ENCODE data around the gene FMN2. TPM values are rescaled to one million over a fixed set of nuclear protein-coding genes. Genes with fewer than 3 reads are reported as not detected.

FMN2 gene
- total and polyA plus RNA-seq, 2 experiments from 2014 or later = 0.97 TPM; not detected in 1

- peak overlapping the region; percentile 28 for H3K4me3 ChIP-seq
- H3K4me2 ChIP-seq = peak overlapping the region; percentile 89
- H3K27ac ChIP-seq = no peak overlapping the region
- no peaks in the 10 kb centered on the region for H3K9me3 ChIP-seq (ENCODE audit: low read depth)
- no peaks in the 10 kb centered on the region for H3K9me2 ChIP-seq (replicated peaks; ENCODE audit: insufficient read depth)
- H2AFZ ChIP-seq = peak overlapping the region; percentile 56
- peaks cover 21% of the 10 kb centered on the region for H3K4me1 ChIP-seq (ENCODE audit: insufficient read depth)
- peak; percentile 11 for DNase-seq (ENCODE audit: low spot score)
- H3K79me2 ChIP-seq = no peaks in the 10 kb centered on the region
- peaks cover 81% of the 10 kb centered on the region for H3K27me3 ChIP-seq
- no peaks in the 10 kb centered on the region for H4K20me1 ChIP-seq (ENCODE audit: insufficient read depth, poor library complexity, severe bottlenecking)
- TF ChIP-seq EZH2 (IDR thresholded peaks at IDR 0.05; ENCODE audit: borderline replicate concordance) (peak; percentile 76), EZH2phosphoT487 (IDR thresholded peaks at IDR 0.05; ENCODE audit: low read depth, severe bottlenecking, unreplicated experiment) (no peak)
- 3% methylated on average over 52 of the region's 65 CpGs for WGBS (ENCODE audit: low lambda C conversion rate, missing lambda C conversion rate)
- no peaks in the 10 kb centered on the region for H3K36me3 ChIP-seq (replicated peaks; ENCODE audit: insufficient read depth, low read depth)
Observed at GRCh38 chr1:240093120-240093961, 1.7 kb downstream of the FMN2 start.

- Histone ChIP-seq H3K36me3 (replicated peaks; ENCODE audit: insufficient read depth, low read depth) (no peaks in the 10 kb centered on the region), H3K4me2 (no peak overlapping the region), H2AFZ (no peak overlapping the region), H3K79me2 (no peaks in the 10 kb centered on the region), H4K20me1 (ENCODE audit: insufficient read depth, poor library complexity, severe bottlenecking) (no peaks in the 10 kb centered on the region), H3K9me3 (ENCODE audit: low read depth) (no peaks in the 10 kb centered on the region), H3K9me2 (replicated peaks; ENCODE audit: insufficient read depth) (no peaks in the 10 kb centered on the region), H3K27me3 (peaks cover 75% of the 10 kb centered on the region), H3K4me1 (ENCODE audit: insufficient read depth) (peaks cover 21% of the 10 kb centered on the region), H3K4me3 (no peak overlapping the region), H3K27ac (no peak overlapping the region)
- DNase-seq (ENCODE audit: low spot score) = no peak
- 92% methylated on average over 14 of the region's 14 CpGs for WGBS (ENCODE audit: low lambda C conversion rate, missing lambda C conversion rate)
- TF ChIP-seq EZH2 (IDR thresholded peaks at IDR 0.05; ENCODE audit: borderline replicate concordance) (no peak), EZH2phosphoT487 (IDR thresholded peaks at IDR 0.05; ENCODE audit: low read depth, severe bottlenecking, unreplicated experiment) (no peak), CTCF (IDR thresholded peaks at IDR 0.05; ENCODE audit: poor library complexity) (no peak)
Observed at GRCh38 chr1:240094041-240094722, 2.5 kb downstream of the FMN2 start.

- peaks cover 63% of the 10 kb centered on the region for H3K27me3 ChIP-seq
- no peaks in the 10 kb centered on the region for H3K36me3 ChIP-seq (replicated peaks; ENCODE audit: insufficient read depth, low read depth)
- WGBS (ENCODE audit: low lambda C conversion rate, missing lambda C conversion rate) = 81% methylated on average over 4 of the region's 4 CpGs
- H3K9me3 ChIP-seq (ENCODE audit: low read depth) = no peaks in the 10 kb centered on the region
- H3K4me3 ChIP-seq = no peak overlapping the region
- DNase-seq (ENCODE audit: low spot score) = no peak
- H3K79me2 ChIP-seq = no peaks in the 10 kb centered on the region
- H3K27ac ChIP-seq = no peak overlapping the region
- no peak for TF ChIP-seq EZH2 (IDR thresholded peaks at IDR 0.05; ENCODE audit: borderline replicate concordance)
- H4K20me1 ChIP-seq (ENCODE audit: insufficient read depth, poor library complexity, severe bottlenecking) = no peaks in the 10 kb centered on the region
- peaks cover 13% of the 10 kb centered on the region for H3K4me1 ChIP-seq (ENCODE audit: insufficient read depth)
- no peak overlapping the region for H3K4me2 ChIP-seq
- no peaks in the 10 kb centered on the region for H3K9me2 ChIP-seq (replicated peaks; ENCODE audit: insufficient read depth)
- no peak overlapping the region for H2AFZ ChIP-seq
Observed at GRCh38 chr1:240096974-240097373, 5.3 kb downstream of the FMN2 start.

- Histone ChIP-seq H4K20me1 (ENCODE audit: insufficient read depth, poor library complexity, severe bottlenecking) (no peaks in the 10 kb centered on the region), H3K36me3 (replicated peaks; ENCODE audit: insufficient read depth, low read depth) (no peaks in the 10 kb centered on the region), H3K79me2 (no peaks in the 10 kb centered on the region), H2AFZ (no peak overlapping the region), H3K4me2 (no peak overlapping the region), H3K27ac (no peak overlapping the region), H3K9me2 (replicated peaks; ENCODE audit: insufficient read depth) (no peaks in the 10 kb centered on the region), H3K9me3 (ENCODE audit: low read depth) (no peaks in the 10 kb centered on the region), H3K27me3 (peaks cover 48% of the 10 kb centered on the region), H3K4me3 (no peak overlapping the region), H3K4me1 (ENCODE audit: insufficient read depth) (no peaks in the 10 kb centered on the region)
- DNase-seq (ENCODE audit: low spot score) = no peak
- WGBS (ENCODE audit: low lambda C conversion rate, missing lambda C conversion rate) = 88% methylated on average over 6 of the region's 6 CpGs
- no peak for TF ChIP-seq CTCF (IDR thresholded peaks at IDR 0.05; ENCODE audit: poor library complexity)
- TF ChIP-seq EZH2 (IDR thresholded peaks at IDR 0.05; ENCODE audit: borderline replicate concordance) = no peak
- TF ChIP-seq EZH2phosphoT487 (IDR thresholded peaks at IDR 0.05; ENCODE audit: low read depth, severe bottlenecking, unreplicated experiment) = no peak
Observed at GRCh38 chr1:240098534-240098933, 6.9 kb downstream of the FMN2 start.
